OCI-LY3 (cell line): ENCODE measurements around the gene RANBP9.

Experiments
- CTCF ChIP-seq: fragments of 200-600, 300-600 bp; sonication (generic); IDR thresholded peaks from 2 replicates; pipeline ENCODE4 v1.5.1; 2014; ENCODE audit warnings: antibody characterized with exemption, low read length, low read depth
- EZH2phosphoT487 ChIP-seq: fragments of 200-600 bp; shearing (Covaris generic); IDR thresholded peaks from 2 replicates; pipeline ENCODE4 v1.6.1; 2018; ENCODE audit warnings: antibody characterized with exemption, mixed run types, low read depth

- TF ChIP-seq EZH2phosphoT487 (no peak), CTCF (no peak)
Measured at GRCh38 chr6:13654496-13654895, 57.1 kb downstream of the RANBP9 start.
